Sigmoid colon (tissue), 4 donors: ENCODE data around the gene GOLGA3.

Experiments used
- POLR2A ChIP-seq, 2 donors: fragments of 450-650 bp; IDR thresholded peaks; one replicate each; pipeline ENCODE4 v1.6.1; 2016; ENCODE audit warnings: antibody characterized with exemption in 2 of 2, mild to moderate bottlenecking in 2 of 2, moderate library complexity in 2 of 2
- POLR2AphosphoS5 ChIP-seq, 4 donors: sonication (generic); formaldehyde crosslinking; IDR thresholded peaks; one replicate each; pipeline ENCODE4 v1.6.1; 2017; ENCODE audit warnings: antibody characterized with exemption in 4 of 4
- TF ChIP-seq, protein P1 (sequence below), 4 experiments: fragments of 450-650 bp in 3 of 4; fragments of 200-600 bp in 1 of 4; IDR thresholded peaks; one replicate each; pipeline ENCODE4 v1.5.1; 2016 to 2019; ENCODE audit warnings: antibody characterized with exemption in 4 of 4, mild to moderate bottlenecking in 3 of 4, moderate library complexity in 2 of 4

DNA sequence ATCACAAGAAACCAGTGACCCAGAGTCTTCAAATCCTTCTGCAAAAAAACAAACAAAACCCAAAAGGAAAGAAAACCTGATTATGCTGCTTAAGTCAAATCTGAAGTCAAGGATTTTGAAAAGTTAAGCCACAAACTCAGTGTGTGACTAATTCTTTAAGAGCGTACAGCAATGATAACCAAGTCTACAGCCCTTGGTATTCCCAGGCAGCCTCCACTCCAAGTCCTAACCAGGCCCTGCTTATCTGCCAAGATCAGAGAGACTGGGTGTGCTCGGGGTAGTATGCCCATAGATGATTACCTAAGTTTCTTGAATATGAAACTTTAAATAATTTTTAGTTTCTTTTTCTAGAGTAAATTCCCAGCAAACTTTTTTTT is 104.9 kb downstream of the GOLGA3 start:
- TF ChIP-seq, protein P1, sequence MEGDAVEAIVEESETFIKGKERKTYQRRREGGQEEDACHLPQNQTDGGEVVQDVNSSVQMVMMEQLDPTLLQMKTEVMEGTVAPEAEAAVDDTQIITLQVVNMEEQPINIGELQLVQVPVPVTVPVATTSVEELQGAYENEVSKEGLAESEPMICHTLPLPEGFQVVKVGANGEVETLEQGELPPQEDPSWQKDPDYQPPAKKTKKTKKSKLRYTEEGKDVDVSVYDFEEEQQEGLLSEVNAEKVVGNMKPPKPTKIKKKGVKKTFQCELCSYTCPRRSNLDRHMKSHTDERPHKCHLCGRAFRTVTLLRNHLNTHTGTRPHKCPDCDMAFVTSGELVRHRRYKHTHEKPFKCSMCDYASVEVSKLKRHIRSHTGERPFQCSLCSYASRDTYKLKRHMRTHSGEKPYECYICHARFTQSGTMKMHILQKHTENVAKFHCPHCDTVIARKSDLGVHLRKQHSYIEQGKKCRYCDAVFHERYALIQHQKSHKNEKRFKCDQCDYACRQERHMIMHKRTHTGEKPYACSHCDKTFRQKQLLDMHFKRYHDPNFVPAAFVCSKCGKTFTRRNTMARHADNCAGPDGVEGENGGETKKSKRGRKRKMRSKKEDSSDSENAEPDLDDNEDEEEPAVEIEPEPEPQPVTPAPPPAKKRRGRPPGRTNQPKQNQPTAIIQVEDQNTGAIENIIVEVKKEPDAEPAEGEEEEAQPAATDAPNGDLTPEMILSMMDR (IDR thresholded peaks at IDR 0.05) = no peak
- TF ChIP-seq POLR2A (IDR thresholded peaks at IDR 0.05) = no peak
- TF ChIP-seq POLR2AphosphoS5 (IDR thresholded peaks at IDR 0.05) = no peak
